IMR-90 (cell line): Measurements from ENCODE around the gene ME3. TPM values are rescaled to one million over a fixed set of nuclear protein-coding genes. Genes with fewer than 3 reads are reported as not detected.

Experiments used
- ATAC-seq: fragments of 200-7000 bp; cut with Tn5 transposase; 2 replicates; pipeline ENCODE4 v1.9.1; 2020; ENCODE audit warnings: low read depth, mild to moderate bottlenecking, moderate library complexity
- BruUV-seq: library from RNA; stranded (reverse); fragments of 400-500 nt; replicated peaks from 2 replicates; lab custom pipeline; 2021; lab: Mats Ljungman, UMichigan
- CTCF ChIA-PET: fragments of 300-600 bp; formaldehyde crosslinking; extraction: SDS; loops from one replicate; lab custom pipeline; 2021; ENCODE audit warnings: antibody characterized with exemption; lab: Yijun Ruan, JAX
- POLR2A ChIA-PET: fragments of 300-600 bp; sonication (Branson Sonifier 250); formaldehyde crosslinking; loops from one replicate; lab custom pipeline; 2022; ENCODE audit warnings: antibody characterized with exemption; ENCODE audit not compliant: unreplicated experiment; lab: Charles Lee
- DNase-seq: peaks from one replicate; pipeline ENCODE4 v3.0.0; 2013
- H2AFZ ChIP-seq: replicated peaks from 2 replicates; pipeline ENCODE3; 2013; ENCODE audit warnings: low read length, mild to moderate bottlenecking; ENCODE audit not compliant: poor library complexity
- H2AK5ac ChIP-seq: 2 replicates; pipeline ENCODE4 v1.6.1; 2013; ENCODE audit warnings: low read depth, low read length, inconsistent platforms
- H2AK9ac ChIP-seq: replicated peaks from 2 replicates; pipeline ENCODE3; 2013; ENCODE audit warnings: mild to moderate bottlenecking, low read depth, low read length, moderate library complexity; ENCODE audit not compliant: poor library complexity
- H2BK120ac ChIP-seq: 2 replicates; pipeline ENCODE4 v1.6.1; 2013; ENCODE audit warnings: low read depth, low read length, inconsistent platforms
- H2BK15ac ChIP-seq: 3 replicates; pipeline ENCODE4 v1.6.1; 2013; ENCODE audit warnings: low read depth, low read length, inconsistent platforms
- H2BK20ac ChIP-seq: 2 replicates; pipeline ENCODE4 v1.6.1; 2013; ENCODE audit warnings: low read depth, mild to moderate bottlenecking, inconsistent platforms, low read length, moderate library complexity
- H2BK5ac ChIP-seq: 2 replicates; pipeline ENCODE4 v1.6.1; 2013; ENCODE audit warnings: mild to moderate bottlenecking, low read depth, low read length, inconsistent platforms; ENCODE audit not compliant: poor library complexity, severe bottlenecking
- H3K14ac ChIP-seq: replicated peaks from 2 replicates; pipeline ENCODE4 v1.6.1; 2013; ENCODE audit warnings: low read depth, low read length, inconsistent platforms
- H3K18ac ChIP-seq: 2 replicates; pipeline ENCODE4 v1.6.1; 2013; ENCODE audit warnings: low read depth, low read length, control low read depth
- H3K23ac ChIP-seq: 2 replicates; pipeline ENCODE4 v1.6.1; 2013; ENCODE audit warnings: low read depth, low read length, inconsistent platforms
- H3K27ac ChIP-seq: 2 replicates; pipeline ENCODE4 v1.5.1; 2013; ENCODE audit warnings: mild to moderate bottlenecking, control low read depth, low read length; ENCODE audit not compliant: insufficient read depth
- H3K27me3 ChIP-seq: 2 replicates; pipeline ENCODE4 v1.6.1; 2013; ENCODE audit warnings: low read length; ENCODE audit not compliant: control insufficient read depth, insufficient read depth
- H3K36me3 ChIP-seq: 2 replicates; pipeline ENCODE4 v1.6.1; 2013; ENCODE audit warnings: low read length, mixed read lengths; ENCODE audit not compliant: control insufficient read depth, insufficient read depth
- H3K4ac ChIP-seq: 2 replicates; pipeline ENCODE4 v1.6.1; 2013; ENCODE audit warnings: low read depth, low read length, inconsistent platforms
- H3K4me1 ChIP-seq: 2 replicates; pipeline ENCODE4 v1.6.1; 2013; ENCODE audit warnings: low read length, mixed read lengths; ENCODE audit not compliant: control insufficient read depth, insufficient read depth
- H3K4me2 ChIP-seq: 2 replicates; pipeline ENCODE4 v1.6.1; 2013; ENCODE audit warnings: low read depth, mild to moderate bottlenecking, control low read depth, low read length, moderate library complexity
- H3K4me3 ChIP-seq: 2 replicates; pipeline ENCODE4 v1.5.1; 2013; ENCODE audit warnings: low read depth, mild to moderate bottlenecking, control low read depth, low read length, moderate library complexity; ENCODE audit not compliant: insufficient read depth
- H3K56ac ChIP-seq: 2 replicates; pipeline ENCODE4 v1.6.1; 2013; ENCODE audit warnings: low read length, inconsistent platforms; ENCODE audit not compliant: insufficient read depth; ENCODE audit errors: extremely low read depth
- H3K79me1 ChIP-seq, 2 experiments: 2 replicates each; pipeline ENCODE4 v1.6.1; 2013; ENCODE audit warnings: low read length in 2 of 2, inconsistent platforms in 1 of 2, low read depth in 1 of 2
- H3K9ac ChIP-seq: 2 replicates; pipeline ENCODE4 v1.6.1; 2013; ENCODE audit warnings: low read depth, low read length, control low read depth
- H3K9me1 ChIP-seq: 2 replicates; pipeline ENCODE4 v1.6.1; 2013; ENCODE audit warnings: low read length, inconsistent platforms; ENCODE audit not compliant: insufficient read depth
- H3K9me3 ChIP-seq: 2 replicates; pipeline ENCODE4 v1.6.1; 2013; ENCODE audit warnings: low read length; ENCODE audit not compliant: control insufficient read depth, insufficient read depth
- H4K20me1 ChIP-seq: 2 replicates; pipeline ENCODE4 v1.6.1; 2013; ENCODE audit warnings: low read length, inconsistent platforms; ENCODE audit not compliant: insufficient read depth
- H4K5ac ChIP-seq: 2 replicates; pipeline ENCODE4 v1.6.1; 2013; ENCODE audit warnings: mild to moderate bottlenecking, low read depth, low read length, control low read depth
- H4K8ac ChIP-seq, 2 experiments: 2 replicates each; pipeline ENCODE4 v1.6.1; 2013; ENCODE audit warnings: low read depth in 2 of 2, low read length in 2 of 2, control low read depth in 1 of 2, inconsistent platforms in 1 of 2
- H4K91ac ChIP-seq: 2 replicates; pipeline ENCODE4 v1.6.1; 2013; ENCODE audit warnings: low read depth, low read length, inconsistent platforms; ENCODE audit not compliant: insufficient read depth
- CEBPB ChIP-seq: IDR thresholded peaks from 2 replicates; pipeline ENCODE4 v1.6.1; 2012; ENCODE audit warnings: low read depth, low read length, improper control_type of control experiment
- MAFK ChIP-seq: IDR thresholded peaks from 2 replicates; pipeline ENCODE4 v1.6.1; 2012; ENCODE audit warnings: low read depth, low read length, improper control_type of control experiment
- MAZ ChIP-seq: IDR thresholded peaks from 2 replicates; pipeline ENCODE4 v1.6.1; 2012; ENCODE audit warnings: low read depth, mild to moderate bottlenecking, low read length, improper control_type of control experiment, moderate library complexity, borderline replicate concordance
- POLR2A ChIP-seq: IDR thresholded peaks from 2 replicates; pipeline ENCODE4 v1.6.1; 2012; ENCODE audit warnings: mild to moderate bottlenecking, low read depth, low read length
- RCOR1 ChIP-seq: IDR thresholded peaks from 2 replicates; pipeline ENCODE4 v1.6.1; 2012; ENCODE audit warnings: mild to moderate bottlenecking, low read length, improper control_type of control experiment; ENCODE audit not compliant: insufficient replicate concordance
- WGBS, 2 experiments: methylation state at CpG; one replicate each; pipeline versions ENCODE4 v1.1.5 to v1.1.7; 2013; ENCODE audit warnings: missing lambda C conversion rate in 2 of 2; ENCODE audit not compliant: insufficient read length in 1 of 2; ENCODE audit errors: extremely low coverage in 2 of 2; 5-methylcytosine and 5-hydroxymethylcytosine counted together
- dilution Hi-C: fragments of 300-500 bp; cut with HindIII; formaldehyde crosslinking; loops from one replicate; pipeline ENCODE4 v1.14.3; 2018; ENCODE audit warnings: low sequenced_read_pairs; ENCODE audit not compliant: unreplicated experiment
- in situ Hi-C: fragments of 300-500 bp; cut with MboI; formaldehyde crosslinking; loops from 3 replicates; pipeline ENCODE4 v1.14.3; 2019; ENCODE audit warnings: low sequenced_read_pairs, inconsistent platforms, mixed read lengths
- intact Hi-C: fragments of 100-400 bp; cut with micrococcal nuclease; formaldehyde crosslinking; loops from 2 replicates; pipeline ENCODE4 v1.10.0; 2022
- polyA plus RNA-seq, 3 experiments: library from polyadenylated mRNA; depleted of rRNA; stranded (reverse); fragments of >200 nt; gene quantifications; 2 replicates each; pipeline ENCODE4 v1.2.3, GENCODE V29; 2012; ENCODE audit warnings: low replicate concordance in 1 of 3
- total RNA-seq: library from RNA; depleted of rRNA; stranded (reverse); fragments of >200 nt; gene quantifications from 2 replicates; pipeline ENCODE4 v1.2.3, GENCODE V29; 2012

The ME3 gene
- total and polyA plus RNA-seq, 2 of the 4 experiments (the other 2 are of a cell fraction) = 7.8 to 9.0 TPM

GRCh38 chr11:86720546-86720945 is 48.1 kb upstream of the ME3 start:
- Histone ChIP-seq H2BK5ac (peak overlapping the region; percentile 96), H3K27me3 (no peaks in the 10 kb centered on the region), H3K9me1 (peaks cover 5% of the 10 kb centered on the region), H3K27ac (no peak overlapping the region), H3K4me1 (peaks cover 10% of the 10 kb centered on the region), H2BK20ac (peak overlapping the region; percentile 96), H3K9ac (no peak overlapping the region), H3K14ac (peak overlapping the region; percentile 84), H3K79me1 (no peaks in the 10 kb centered on the region), H3K36me3 (no peaks in the 10 kb centered on the region), H4K20me1 (no peaks in the 10 kb centered on the region), H4K5ac (peak overlapping the region; percentile 77; the same call in 1 of the 2 replicates), H3K4me2 (no peak overlapping the region), H4K91ac (peak overlapping the region; percentile 96), H3K18ac (peak overlapping the region; percentile 96; the same call in 1 of the 2 replicates), H2BK120ac (peak overlapping the region; percentile 95), H3K23ac (peak overlapping the region; percentile 86), H2AFZ (no peak overlapping the region), H3K4me3 (no peak overlapping the region), H2AK5ac (peak overlapping the region; percentile 92), H3K9me3 (no peaks in the 10 kb centered on the region), H4K8ac (peak overlapping the region; percentile 49 to 83), H2BK15ac (peak overlapping the region; percentile 83), H3K4ac (peak overlapping the region; percentile 95), H3K56ac (peak overlapping the region; percentile 91; the same call in 1 of the 2 replicates), H2AK9ac (peak overlapping the region; percentile 6)
- ATAC-seq = no peak
- dilution Hi-C loops (no loop called here), intact Hi-C loops (no loop called here), in situ Hi-C loops (no loop called here)
- no TSS peak for BruUV-seq
- TF ChIP-seq CEBPB (no peak), POLR2A (no peak), MAZ (no peak), RCOR1 (no peak), MAFK (no peak)
- no peak for DNase-seq
- no CpG with 5 or more reads among the region's 2 CpGs for WGBS, 2 experiments
- ChIA-PET CTCF (interaction anchor here (1.0 kb wide), 1 partner anchor 28 kb away, joined by 3 read pairs; no protein-coding TSS in a partner anchor), POLR2A (no interaction called here)
